OCI-LY7 (cell line): ENCODE results near the gene ZNF593. TPM values are rescaled to one million over a fixed set of nuclear protein-coding genes. Genes with fewer than 3 reads are reported as not detected.

Experiments used
- BruUV-seq: library from RNA; stranded (reverse); fragments of 400-500 nt; replicated peaks from 2 replicates; lab custom pipeline; 2021; lab: Mats Ljungman, UMichigan
- CTCF ChIA-PET: fragments of 300-600 bp; sonication (Branson Sonifier 250); formaldehyde crosslinking; loops from one replicate; lab custom pipeline; 2022; ENCODE audit warnings: antibody characterized with exemption; ENCODE audit not compliant: unreplicated experiment; lab: Charles Lee
- POLR2A ChIA-PET: fragments of 300-600 bp; sonication (Branson Sonifier 250); formaldehyde crosslinking; loops from one replicate; lab custom pipeline; 2022; ENCODE audit warnings: antibody characterized with exemption; lab: Charles Lee
- DNase-seq: peaks from one replicate; pipeline ENCODE4 v3.0.0-alpha.2; 2015; ENCODE audit warnings: low spot score
- H2AFZ ChIP-seq: fragments of 200-600 bp; sonication (generic), shearing (Covaris generic); 2 replicates; pipeline ENCODE4 v1.6.1; 2014; ENCODE audit warnings: mild to moderate bottlenecking, antibody characterized with exemption, low read length, moderate library complexity
- H3K27ac ChIP-seq: fragments of 200-600 bp; sonication (generic); 2 replicates; pipeline ENCODE4 v1.5.1; 2014; ENCODE audit warnings: mixed run types, low read depth, mild to moderate bottlenecking, moderate library complexity, low read length, inconsistent platforms; ENCODE audit not compliant: poor library complexity, severe bottlenecking
- H3K36me3 ChIP-seq: fragments of 200-600 bp; sonication (generic); 2 replicates; pipeline ENCODE4 v1.6.1; 2014; ENCODE audit warnings: mild to moderate bottlenecking, antibody characterized with exemption, low read length, moderate library complexity, mixed read lengths; ENCODE audit not compliant: insufficient read depth
- H3K4me1 ChIP-seq: fragments of 200-600 bp; sonication (generic); 2 replicates; pipeline ENCODE4 v1.5.1; 2014; ENCODE audit warnings: mild to moderate bottlenecking, low read length; ENCODE audit not compliant: insufficient read depth, poor library complexity, severe bottlenecking
- H3K4me2 ChIP-seq: fragments of 200-600 bp; sonication (generic); 2 replicates; pipeline ENCODE4 v1.6.1; 2014; ENCODE audit warnings: mild to moderate bottlenecking, low read length
- H3K4me3 ChIP-seq: fragments of 200-600 bp; sonication (generic); 2 replicates; pipeline ENCODE4 v1.5.1; 2014; ENCODE audit warnings: mild to moderate bottlenecking, low read depth, low read length; ENCODE audit not compliant: poor library complexity, severe bottlenecking
- H3K79me2 ChIP-seq: fragments of 200-600 bp; sonication (generic); 2 replicates; pipeline ENCODE4 v1.6.1; 2016; ENCODE audit warnings: low read depth, mild to moderate bottlenecking, low read length, moderate library complexity, mixed read lengths; ENCODE audit not compliant: insufficient read depth
- H3K9me2 ChIP-seq: fragments of 200-600 bp; sonication (generic); 2 replicates; pipeline ENCODE4 v1.6.1; 2016; ENCODE audit warnings: mild to moderate bottlenecking, low read length, mixed read lengths; ENCODE audit not compliant: insufficient read depth
- H3K9me3 ChIP-seq: fragments of 200-600 bp; sonication (generic); 2 replicates; pipeline ENCODE4 v1.6.1; 2014; ENCODE audit warnings: mild to moderate bottlenecking, mixed run types, low read length, mixed read lengths
- H4K20me1 ChIP-seq: fragments of 200-600 bp; sonication (generic); 2 replicates; pipeline ENCODE4 v1.6.1; 2014; ENCODE audit warnings: mild to moderate bottlenecking, antibody characterized with exemption, low read length, moderate library complexity, mixed read lengths; ENCODE audit not compliant: insufficient read depth
- CTCF ChIP-seq: fragments of 200-600 bp; sonication (generic); conservative IDR thresholded peaks from 2 replicates; pipeline ENCODE4 v1.5.1; 2014; ENCODE audit warnings: mild to moderate bottlenecking, antibody characterized with exemption, low read length, moderate library complexity, mixed read lengths
- EZH2phosphoT487 ChIP-seq: fragments of 200-600 bp; sonication (generic); IDR thresholded peaks from 2 replicates; pipeline ENCODE4 v1.6.1; 2018; ENCODE audit warnings: low read depth, borderline replicate concordance, mild to moderate bottlenecking, mixed run types, antibody characterized with exemption, low read length, moderate library complexity, mixed read lengths
- intact Hi-C: fragments of 100-400 bp; cut with micrococcal nuclease; formaldehyde crosslinking; loops from one replicate; pipeline ENCODE4 v1.10.0; 2022; ENCODE audit not compliant: unreplicated experiment
- total RNA-seq, 2 experiments: library from RNA; depleted of rRNA in 1 of 2; stranded (reverse); fragments of >200 nt in 1 of 2; shearing (Covaris generic) in 1 of 2; gene quantifications; 2 replicates each; pipeline ENCODE4 v1.2.3, GENCODE V29; 2014 to 2022

The ZNF593 gene
- total RNA-seq, 2 experiments from 2014 or later, result 42.8 to 63.6 TPM

GRCh38 chr1:26122988-26123973, 46.4 kb upstream of the ZNF593 start:
- Histone ChIP-seq H4K20me1 (no peaks in the 10 kb centered on the region), H2AFZ (no peak overlapping the region), H3K9me2 (no peaks in the 10 kb centered on the region), H3K36me3 (peaks cover 48% of the 10 kb centered on the region), H3K9me3 (no peaks in the 10 kb centered on the region), H3K4me2 (no peak overlapping the region), H3K27ac (no peak overlapping the region), H3K79me2 (peaks cover 9% of the 10 kb centered on the region; the same call in 1 of the 2 replicates), H3K4me3 (no peak overlapping the region), H3K4me1 (peaks cover 32% of the 10 kb centered on the region)
- no peak for TF ChIP-seq EZH2phosphoT487
- TF ChIP-seq CTCF, result no peak
- BruUV-seq, result no TSS peak
- intact Hi-C loops, result no loop called here
- ChIA-PET CTCF (no interaction called here), POLR2A (interaction anchor here (0.5 to 3.3 kb wide), 6 partner anchors 8 to 522 kb away, joined by 3 to 12 read pairs (median 4); partner anchors contain the start of gene PDIK1L)
- DNase-seq, result no peak

- Histone ChIP-seq H3K4me1 (peaks cover 32% of the 10 kb centered on the region), H3K36me3 (peaks cover 36% of the 10 kb centered on the region), H3K79me2 (peaks cover 9% of the 10 kb centered on the region; the same call in 1 of the 2 replicates), H4K20me1 (no peaks in the 10 kb centered on the region), H3K9me2 (no peaks in the 10 kb centered on the region), H3K9me3 (no peaks in the 10 kb centered on the region), H2AFZ (no peak overlapping the region), H3K4me3 (no peak overlapping the region), H3K27ac (no peak overlapping the region), H3K4me2 (no peak overlapping the region)
- ChIA-PET POLR2A (interaction anchor here (0.6 to 3.3 kb wide), 5 partner anchors 10 to 559 kb away, joined by 3 to 12 read pairs (median 6); partner anchors contain the start of gene PDIK1L), CTCF (no interaction called here)
- no TSS peak for BruUV-seq
- intact Hi-C loops, result no loop called here
- TF ChIP-seq EZH2phosphoT487, result no peak
- no peak for TF ChIP-seq CTCF
- no peak for DNase-seq
Measured at GRCh38 chr1:26124418-26125331, 45.0 kb upstream of the ZNF593 start.
